GM12878 (cell line): ENCODE data around the gene FOLR2. TPM values are rescaled to one million over a fixed set of nuclear protein-coding genes. Genes with fewer than 3 reads are reported as not detected.

Experiments used
- ATAC-seq: fragments of 200-7000 bp; cut with Tn5 transposase; 3 replicates; pipeline ENCODE4 v1.9.1; 2020; ENCODE audit warnings: mild to moderate bottlenecking, moderate library complexity
- BruUV-seq: library from RNA; stranded (reverse); fragments of 400-500 nt; replicated peaks from 2 replicates; lab custom pipeline; 2021; lab: Mats Ljungman, UMichigan
- CTCF ChIA-PET: fragments of 300-600 bp; sonication (Branson Sonifier 250); formaldehyde crosslinking; extraction: SDS; loops from one replicate; lab custom pipeline; 2021; ENCODE audit warnings: inconsistent platforms; lab: Yijun Ruan, JAX
- POLR2A ChIA-PET: fragments of 350-600 bp; formaldehyde crosslinking; extraction: SDS; loops from one replicate; lab custom pipeline; 2021; ENCODE audit warnings: inconsistent platforms; lab: Charles Lee
- RAD21 ChIA-PET: fragments of 300-600 bp; sonication (Branson Sonifier 250); formaldehyde crosslinking; loops from one replicate; lab custom pipeline; 2023; ENCODE audit warnings: antibody characterized with exemption; ENCODE audit not compliant: unreplicated experiment; lab: Charles Lee
- SMC1A ChIA-PET: fragments of 300-600 bp; sonication (Branson Sonifier 250); formaldehyde crosslinking; loops from one replicate; lab custom pipeline; 2023; ENCODE audit not compliant: unreplicated experiment, uncharacterized antibody; lab: Charles Lee
- DNase-seq: peaks from one replicate; pipeline ENCODE4 v3.0.0-alpha.2; 2011; ENCODE audit warnings: low read depth, low spot score
- FAIRE-seq: peaks from 3 replicates; lab custom pipeline; 2011; peaks lifted over from hg19 to GRCh38; lab: Jason Lieb, UNC
- H2AFZ ChIP-seq: 2 replicates; pipeline ENCODE4 v1.6.0; 2011; ENCODE audit warnings: low read depth, low read length, control low read depth; ENCODE audit not compliant: control insufficient read depth
- H3K27ac ChIP-seq: 2 replicates; pipeline ENCODE4 v1.5.1; 2011; ENCODE audit warnings: control low read depth; ENCODE audit not compliant: control insufficient read depth, insufficient read depth
- H3K27me3 ChIP-seq, 2 experiments: replicated peaks in 1 of 2; 2 replicates each; pipeline versions ENCODE4 v1.6.0 to v1.6.1; 2011; ENCODE audit warnings: low read length in 1 of 2; ENCODE audit not compliant: control insufficient read depth in 2 of 2, insufficient read depth in 2 of 2
- H3K36me3 ChIP-seq, 2 experiments: 2 replicates each; pipeline ENCODE4 v1.5.1; 2011; ENCODE audit warnings: low read length in 1 of 2; ENCODE audit not compliant: control insufficient read depth in 2 of 2, insufficient read depth in 2 of 2
- H3K4me1 ChIP-seq: 2 replicates; pipeline ENCODE4 v1.6.1; 2011; ENCODE audit warnings: mild to moderate bottlenecking, low read length, moderate library complexity, mixed read lengths; ENCODE audit not compliant: control insufficient read depth, insufficient read depth
- H3K4me2 ChIP-seq: 2 replicates; pipeline ENCODE4 v1.6.0; 2011; ENCODE audit warnings: control low read depth; ENCODE audit not compliant: control insufficient read depth, insufficient read depth
- H3K4me3 ChIP-seq: fragments of 200-600 bp; sonication (generic); 2 replicates; pipeline ENCODE4 v1.5.1; 2016
- H3K79me2 ChIP-seq: 2 replicates; pipeline ENCODE4 v1.6.0; 2011; ENCODE audit warnings: low read length; ENCODE audit not compliant: control insufficient read depth, insufficient read depth
- H3K9ac ChIP-seq: 2 replicates; pipeline ENCODE4 v1.8.0; 2011; ENCODE audit warnings: low read length, control low read depth, mixed read lengths; ENCODE audit not compliant: control insufficient read depth, insufficient read depth
- H3K9me3 ChIP-seq: replicated peaks from 3 replicates; pipeline ENCODE4 v1.5.1; 2011; ENCODE audit warnings: mild to moderate bottlenecking, low read length; ENCODE audit not compliant: control insufficient read depth, insufficient read depth
- H4K20me1 ChIP-seq: 2 replicates; pipeline ENCODE4 v1.6.0; 2011; ENCODE audit not compliant: control insufficient read depth, insufficient read depth
- BACH1 ChIP-seq: fragments of 450-650 bp; IDR thresholded peaks from 2 replicates; pipeline ENCODE4 v1.6.1; 2017; ENCODE audit warnings: mild to moderate bottlenecking, borderline replicate concordance
- EZH2 ChIP-seq: IDR thresholded peaks from 2 replicates; pipeline ENCODE4 v1.6.1; 2012; ENCODE audit warnings: low read depth, mild to moderate bottlenecking, control low read depth, inconsistent platforms, low read length, borderline replicate concordance; ENCODE audit not compliant: control insufficient read depth
- MEF2B ChIP-seq: fragments of 450-650 bp; IDR thresholded peaks from 2 replicates; pipeline ENCODE4 v1.6.1; 2018; ENCODE audit warnings: mild to moderate bottlenecking, moderate library complexity; ENCODE audit not compliant: partially characterized antibody, poor library complexity, severe bottlenecking
- MTA3 ChIP-seq: IDR thresholded peaks from 2 replicates; pipeline ENCODE4 v1.6.1; 2012; ENCODE audit warnings: low read length, inconsistent platforms, borderline replicate concordance
- PAX5 ChIP-seq: IDR thresholded peaks from 2 replicates; pipeline ENCODE4 v1.6.1; 2011; ENCODE audit warnings: low read depth, low read length, borderline replicate concordance
- POLR2A ChIP-seq: IDR thresholded peaks from 2 replicates; pipeline ENCODE4 v1.6.1; 2011; ENCODE audit warnings: low read depth, mild to moderate bottlenecking, low read length
- POLR2AphosphoS5 ChIP-seq: IDR thresholded peaks from 2 replicates; pipeline ENCODE4 v1.6.1; 2011; ENCODE audit warnings: mild to moderate bottlenecking, low read length, inconsistent platforms
- RELA ChIP-seq: fragments of 450-650 bp; IDR thresholded peaks from 2 replicates; pipeline ENCODE4 v1.8.0; 2014; ENCODE audit warnings: borderline replicate concordance; ENCODE audit not compliant: partially characterized antibody
- STAT3 ChIP-seq: IDR thresholded peaks from 2 replicates; pipeline ENCODE4 v1.6.1; 2011; ENCODE audit warnings: low read depth, low read length, improper control_type of control experiment
- WGBS: methylation state at CpG from one replicate; pipeline ENCODE4 v1.1.6; 2016; ENCODE audit warnings: low lambda C conversion rate; ENCODE audit not compliant: insufficient replicate concordance, insufficient coverage; ENCODE audit errors: missing lambda C conversion rate; 5-methylcytosine and 5-hydroxymethylcytosine counted together
- in situ Hi-C: fragments of 300-500 bp; cut with MboI; formaldehyde crosslinking; loops from 9 replicates; pipeline ENCODE4 v1.14.3; 2018; ENCODE audit warnings: mixed read lengths
- intact Hi-C: fragments of 100-400 bp; cut with micrococcal nuclease; formaldehyde crosslinking; loops from one replicate; pipeline ENCODE4 v1.14.2; 2022; ENCODE audit not compliant: unreplicated experiment
- polyA plus RNA-seq, 11 experiments: library from polyadenylated mRNA; depleted of rRNA in 4 of 11; unstranded in 6 of 11; stranded (reverse) in 5 of 11; fragments of >200 nt; fragmentation: Nextera tagmentation in 4 of 11; fragmentation: Illumina TruSeq in 1 of 11; extraction: Ambion mirVana in 4 of 11; extraction: Trizol in 1 of 11; gene quantifications; 1 replicate in 1 of 11; 2 replicates in 10 of 11; pipeline versions ENCODE4 v1.2.1 to v1.2.3, GENCODE V29; 2011 to 2016; ENCODE audit warnings: inconsistent platforms in 2 of 11, missing spikeins in 2 of 11, low read depth in 1 of 11
- total RNA-seq, 4 experiments: library from RNA; depleted of rRNA in 3 of 4; stranded (reverse); fragments of >200 nt in 3 of 4; fragmentation: Illumina TruSeq in 1 of 4; extraction: Trizol in 1 of 4; gene quantifications; 2 replicates each; pipeline versions ENCODE4 v1.2.1 to v1.2.3, GENCODE V29; 2013 to 2021
- TF ChIP-seq, protein P1 (sequence below): fragments of 450-650 bp; formaldehyde crosslinking; IDR thresholded peaks from 2 replicates; pipeline ENCODE4 v1.4.0; 2020; ENCODE audit warnings: mild to moderate bottlenecking, moderate library complexity
- TF ChIP-seq, protein P2 (sequence below): IDR thresholded peaks from 2 replicates; pipeline ENCODE4 v1.6.1; 2011; ENCODE audit warnings: borderline replicate concordance, low read depth, mild to moderate bottlenecking, moderate library complexity, low read length; ENCODE audit not compliant: insufficient read depth, poor library complexity, severe bottlenecking

Gene FOLR2
- total and polyA plus RNA-seq, 10 of the 15 experiments (the other 5 are each of a cell fraction or from before 2014, with no cell fraction given) = 0.10 to 11.1 (median 1.9) TPM

DNA sequence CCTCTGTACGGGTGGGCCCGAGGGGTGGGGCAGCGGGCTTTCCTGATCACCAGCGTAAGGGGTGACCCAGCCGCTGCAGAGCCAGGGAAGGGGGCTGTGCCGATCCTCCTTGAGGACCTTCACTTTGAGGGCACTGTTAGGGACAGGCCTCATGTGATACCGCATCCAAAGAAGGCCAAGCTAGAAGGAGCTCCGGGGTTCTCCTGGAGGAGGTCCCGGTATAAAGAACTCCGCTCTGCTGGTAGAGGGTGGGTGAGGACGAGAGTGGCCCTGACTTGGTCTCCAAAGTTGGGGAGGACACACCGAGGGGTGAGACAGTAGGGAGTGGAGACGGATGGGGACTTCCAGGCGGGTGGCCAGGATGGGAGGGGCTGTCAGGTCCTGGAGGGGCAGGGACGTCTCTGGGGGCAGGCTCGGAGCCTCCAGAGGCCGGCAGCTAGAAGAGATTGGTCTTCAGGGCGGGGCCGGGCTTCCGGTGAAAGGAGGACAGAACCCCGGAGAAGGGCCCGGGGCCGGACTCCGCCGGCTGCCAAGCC, 22.8 kb downstream of the FOLR2 start:
- Histone ChIP-seq H2AFZ (no peak overlapping the region), H3K79me2 (no peaks in the 10 kb centered on the region), H3K36me3 (peaks cover 0 to 6% of the 10 kb centered on the region in 2 experiments; a peak in 3 of 4 replicates), H3K9me3 (no peaks in the 10 kb centered on the region; the same call in 2 of the 3 replicates), H3K4me3 (no peak overlapping the region; the same call in 1 of the 2 replicates), H3K4me1 (peaks cover 4% of the 10 kb centered on the region), H4K20me1 (no peaks in the 10 kb centered on the region; the same call in 1 of the 2 replicates), H3K4me2 (peak overlapping the region; percentile 64), H3K9ac (no peak overlapping the region), H3K27me3 (peaks cover 5 to 11% of the 10 kb centered on the region in 2 experiments; a peak in 3 of 4 replicates), H3K27ac (no peak overlapping the region)
- DNase-seq = no peak
- intact Hi-C loops (loop anchor here (2.0 to 5.0 kb wide), 2 partner anchors 173 to 191 kb away; no protein-coding TSS in a partner anchor), in situ Hi-C loops (no loop called here)
- no TSS peak for BruUV-seq
- 33% methylated on average over 17 of the region's 25 CpGs for WGBS
- TF ChIP-seq MEF2B (peak; percentile 38), BACH1 (0 out of 2 replicates have a peak, but pooled peaks have one; percentile 40), EZH2 (0 out of 2 replicates have a peak, but pooled peaks have one; percentile 28), POLR2A (peak; percentile 66; the same call in 1 of the 2 replicates), POLR2AphosphoS5 (peak; percentile 37; the same call in 1 of the 2 replicates), STAT3 (no peak), RELA (no peak), PAX5 (0 out of 2 replicates have a peak, but pooled peaks have one; percentile 18), MTA3 (no peak)
- TF ChIP-seq, protein P1, sequence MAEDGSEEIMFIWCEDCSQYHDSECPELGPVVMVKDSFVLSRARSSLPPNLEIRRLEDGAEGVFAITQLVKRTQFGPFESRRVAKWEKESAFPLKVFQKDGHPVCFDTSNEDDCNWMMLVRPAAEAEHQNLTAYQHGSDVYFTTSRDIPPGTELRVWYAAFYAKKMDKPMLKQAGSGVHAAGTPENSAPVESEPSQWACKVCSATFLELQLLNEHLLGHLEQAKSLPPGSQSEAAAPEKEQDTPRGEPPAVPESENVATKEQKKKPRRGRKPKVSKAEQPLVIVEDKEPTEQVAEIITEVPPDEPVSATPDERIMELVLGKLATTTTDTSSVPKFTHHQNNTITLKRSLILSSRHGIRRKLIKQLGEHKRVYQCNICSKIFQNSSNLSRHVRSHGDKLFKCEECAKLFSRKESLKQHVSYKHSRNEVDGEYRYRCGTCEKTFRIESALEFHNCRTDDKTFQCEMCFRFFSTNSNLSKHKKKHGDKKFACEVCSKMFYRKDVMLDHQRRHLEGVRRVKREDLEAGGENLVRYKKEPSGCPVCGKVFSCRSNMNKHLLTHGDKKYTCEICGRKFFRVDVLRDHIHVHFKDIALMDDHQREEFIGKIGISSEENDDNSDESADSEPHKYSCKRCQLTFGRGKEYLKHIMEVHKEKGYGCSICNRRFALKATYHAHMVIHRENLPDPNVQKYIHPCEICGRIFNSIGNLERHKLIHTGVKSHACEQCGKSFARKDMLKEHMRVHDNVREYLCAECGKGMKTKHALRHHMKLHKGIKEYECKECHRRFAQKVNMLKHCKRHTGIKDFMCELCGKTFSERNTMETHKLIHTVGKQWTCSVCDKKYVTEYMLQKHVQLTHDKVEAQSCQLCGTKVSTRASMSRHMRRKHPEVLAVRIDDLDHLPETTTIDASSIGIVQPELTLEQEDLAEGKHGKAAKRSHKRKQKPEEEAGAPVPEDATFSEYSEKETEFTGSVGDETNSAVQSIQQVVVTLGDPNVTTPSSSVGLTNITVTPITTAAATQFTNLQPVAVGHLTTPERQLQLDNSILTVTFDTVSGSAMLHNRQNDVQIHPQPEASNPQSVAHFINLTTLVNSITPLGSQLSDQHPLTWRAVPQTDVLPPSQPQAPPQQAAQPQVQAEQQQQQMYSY = no peak
- TF ChIP-seq, protein P2, sequence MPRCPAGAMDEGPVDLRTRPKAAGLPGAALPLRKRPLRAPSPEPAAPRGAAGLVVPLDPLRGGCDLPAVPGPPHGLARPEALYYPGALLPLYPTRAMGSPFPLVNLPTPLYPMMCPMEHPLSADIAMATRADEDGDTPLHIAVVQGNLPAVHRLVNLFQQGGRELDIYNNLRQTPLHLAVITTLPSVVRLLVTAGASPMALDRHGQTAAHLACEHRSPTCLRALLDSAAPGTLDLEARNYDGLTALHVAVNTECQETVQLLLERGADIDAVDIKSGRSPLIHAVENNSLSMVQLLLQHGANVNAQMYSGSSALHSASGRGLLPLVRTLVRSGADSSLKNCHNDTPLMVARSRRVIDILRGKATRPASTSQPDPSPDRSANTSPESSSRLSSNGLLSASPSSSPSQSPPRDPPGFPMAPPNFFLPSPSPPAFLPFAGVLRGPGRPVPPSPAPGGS = peak; percentile 63
- peak; percentile 72 for ATAC-seq
- ChIA-PET POLR2A (interaction anchor here (0.5 to 0.6 kb wide), 2 partner anchors 13 to 218 kb away, joined by 3 to 5 read pairs; no protein-coding TSS in a partner anchor), RAD21 (interaction anchor here (1.0 kb wide), 2 partner anchors 16 to 192 kb away, joined by 3 to 4 read pairs; no protein-coding TSS in a partner anchor), CTCF (interaction anchor here (0.8 to 1.2 kb wide), 3 partner anchors 13 to 192 kb away, joined by 3 to 4 read pairs (median 3); no protein-coding TSS in a partner anchor), SMC1A (no interaction called here)
- no peak for FAIRE-seq
